ENCODE data around the gene VPREB1.
A peak's percentile ranks its signal among the peaks of the same experiment; 100 is the strongest.

The VPREB1 gene

GRCh38 chr22:22244316-22245250 lies at the start of gene VPREB1:
Gene VPREB1, plus strand, starts transcription at chr22:22244786. Its CDS starts 28 bp downstream, at chr22:22244814.
- TF ChIP-seq, protein P1, sequence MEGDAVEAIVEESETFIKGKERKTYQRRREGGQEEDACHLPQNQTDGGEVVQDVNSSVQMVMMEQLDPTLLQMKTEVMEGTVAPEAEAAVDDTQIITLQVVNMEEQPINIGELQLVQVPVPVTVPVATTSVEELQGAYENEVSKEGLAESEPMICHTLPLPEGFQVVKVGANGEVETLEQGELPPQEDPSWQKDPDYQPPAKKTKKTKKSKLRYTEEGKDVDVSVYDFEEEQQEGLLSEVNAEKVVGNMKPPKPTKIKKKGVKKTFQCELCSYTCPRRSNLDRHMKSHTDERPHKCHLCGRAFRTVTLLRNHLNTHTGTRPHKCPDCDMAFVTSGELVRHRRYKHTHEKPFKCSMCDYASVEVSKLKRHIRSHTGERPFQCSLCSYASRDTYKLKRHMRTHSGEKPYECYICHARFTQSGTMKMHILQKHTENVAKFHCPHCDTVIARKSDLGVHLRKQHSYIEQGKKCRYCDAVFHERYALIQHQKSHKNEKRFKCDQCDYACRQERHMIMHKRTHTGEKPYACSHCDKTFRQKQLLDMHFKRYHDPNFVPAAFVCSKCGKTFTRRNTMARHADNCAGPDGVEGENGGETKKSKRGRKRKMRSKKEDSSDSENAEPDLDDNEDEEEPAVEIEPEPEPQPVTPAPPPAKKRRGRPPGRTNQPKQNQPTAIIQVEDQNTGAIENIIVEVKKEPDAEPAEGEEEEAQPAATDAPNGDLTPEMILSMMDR (IDR thresholded peaks at IDR 0.05; ENCODE audit: low read depth, low read length, missing control alignments) = no peak
- no peak for DNase-seq (ENCODE audit: low read depth)
- no peak within 1 kb of the TSS for H3K4me3 ChIP-seq (ENCODE audit: low read depth, low read length)

DNA sequence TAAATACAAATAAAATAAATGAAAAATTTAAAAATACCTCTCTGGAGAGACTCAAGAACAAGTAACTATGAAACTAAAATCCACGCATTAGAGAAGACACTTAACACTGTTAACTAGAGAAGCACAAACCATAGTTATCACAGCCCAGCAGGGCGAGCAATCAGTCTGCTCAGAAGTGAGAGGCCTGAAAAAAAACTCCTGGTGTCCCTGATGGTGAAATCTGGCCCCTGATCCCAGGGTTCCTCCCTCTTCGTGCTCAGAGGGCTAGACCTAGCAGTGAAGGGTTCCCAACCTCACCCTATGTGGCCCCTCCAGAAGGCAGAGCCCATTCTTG lies 49.7 kb upstream of the VPREB1 start:
- H3K4me3 ChIP-seq (ENCODE audit: low read depth, low read length) = no peak overlapping the region

GRCh38 chr22:22195265-22196017 lies 49.1 kb upstream of the VPREB1 start:
- peak; percentile 84 for DNase-seq (ENCODE audit: low read depth)
- peak overlapping the region; percentile 42 for H3K4me3 ChIP-seq (ENCODE audit: low read depth, low read length)
- TF ChIP-seq, protein P1 (IDR thresholded peaks at IDR 0.05; ENCODE audit: low read depth, low read length, missing control alignments) = peak; percentile 97

More for the DNA sequence above, 49.7 kb upstream of the VPREB1 start:
- no peak for DNase-seq (ENCODE audit: low read depth)
- TF ChIP-seq, protein P1 (IDR thresholded peaks at IDR 0.05; ENCODE audit: low read depth, low read length, missing control alignments) = no peak

DNA sequence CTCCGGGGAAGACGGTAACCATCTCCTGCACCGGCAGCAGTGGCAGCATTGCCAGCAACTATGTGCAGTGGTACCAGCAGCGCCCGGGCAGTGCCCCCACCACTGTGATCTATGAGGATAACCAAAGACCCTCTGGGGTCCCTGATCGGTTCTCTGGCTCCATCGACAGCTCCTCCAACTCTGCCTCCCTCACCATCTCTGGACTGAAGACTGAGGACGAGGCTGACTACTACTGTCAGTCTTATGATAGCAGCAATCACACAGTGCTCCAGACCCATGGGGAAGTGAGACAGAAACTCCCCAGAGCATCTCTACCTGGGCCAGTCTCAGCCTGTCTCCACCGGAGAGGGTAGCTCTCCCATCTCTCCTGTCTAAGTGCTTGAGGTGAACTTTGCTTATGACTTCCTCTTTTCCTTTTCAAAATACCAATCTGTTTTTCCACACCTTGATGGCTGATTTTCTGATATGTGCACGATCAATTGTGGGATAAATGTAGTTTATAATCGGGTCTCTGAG lies 48.5 kb upstream of the VPREB1 start:
- H3K4me3 ChIP-seq (ENCODE audit: low read depth, low read length) = peak overlapping the region; percentile 42
- TF ChIP-seq, protein P1 (IDR thresholded peaks at IDR 0.05; ENCODE audit: low read depth, low read length, missing control alignments) = no peak
- DNase-seq (ENCODE audit: low read depth) = peak; percentile 67

GRCh38 chr22:22196833-22197477 lies 47.6 kb upstream of the VPREB1 start:
- no peak for DNase-seq (ENCODE audit: low read depth)
- no peak overlapping the region; the same call in 1 of the 2 replicates for H3K4me3 ChIP-seq (ENCODE audit: low read depth, low read length)
- TF ChIP-seq, protein P1 (IDR thresholded peaks at IDR 0.05; ENCODE audit: low read depth, low read length, missing control alignments) = no peak

DNA sequence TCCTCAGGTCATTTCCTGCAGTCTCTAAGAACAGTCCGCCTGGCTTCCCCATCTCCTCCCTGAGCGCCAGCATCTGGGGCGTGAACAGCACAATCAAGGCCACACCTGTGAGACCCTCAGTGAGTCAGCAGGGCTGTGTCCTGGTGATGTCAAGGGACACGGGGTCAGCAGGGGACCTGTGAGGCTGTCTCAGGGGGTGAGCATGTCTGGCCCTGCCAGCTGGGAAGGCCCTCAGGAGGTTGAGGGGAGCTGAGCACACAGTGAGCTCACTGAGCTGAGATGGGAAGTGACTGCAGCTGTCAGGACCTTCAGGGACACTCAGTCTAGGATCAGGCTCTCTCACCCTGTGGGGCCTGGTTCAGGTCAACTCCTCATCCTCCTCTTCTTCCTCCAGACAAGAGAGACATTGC lies 46.6 kb upstream of the VPREB1 start:
- no peak for DNase-seq (ENCODE audit: low read depth)
- H3K4me3 ChIP-seq (ENCODE audit: low read depth, low read length) = no peak overlapping the region
- TF ChIP-seq, protein P1 (IDR thresholded peaks at IDR 0.05; ENCODE audit: low read depth, low read length, missing control alignments) = no peak

All from GM12864 (cell line).